ENCODE data around the gene SBK2.
A peak's percentile ranks its signal among the peaks of the same experiment; 100 is the strongest.

The SBK2 gene

DNA sequence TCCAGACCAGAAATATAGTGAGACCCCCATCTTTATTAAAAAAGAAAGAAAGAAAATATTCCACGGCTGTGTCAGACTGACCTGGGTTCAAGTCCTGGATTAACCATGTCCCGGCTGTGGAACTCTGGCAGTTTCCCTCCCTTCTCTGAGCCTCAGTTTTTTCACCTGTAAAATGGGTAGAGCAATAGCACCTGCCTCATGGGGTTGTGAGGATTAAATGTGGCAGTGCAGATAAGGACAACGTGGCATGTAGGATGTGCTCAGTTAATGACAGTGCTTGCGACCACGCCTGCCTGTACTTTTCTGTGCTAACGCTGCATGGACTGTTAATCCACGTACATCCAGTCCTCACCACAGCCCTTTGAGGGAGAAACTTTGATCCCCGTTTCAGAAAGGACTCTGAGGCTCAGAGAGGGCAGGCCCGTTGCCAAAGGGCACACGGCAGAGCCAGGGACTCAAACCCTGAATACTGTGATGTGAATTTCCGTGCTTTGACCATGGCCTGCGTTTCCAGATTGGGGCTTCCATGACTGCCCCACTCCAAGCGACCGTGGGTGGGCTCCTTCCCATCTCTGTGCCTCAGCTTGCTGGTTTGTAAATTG lies 16.1 kb downstream of the SBK2 start:
- Histone ChIP-seq H3K79me2 (ENCODE audit: insufficient read depth, low read length) (no peaks in the 10 kb centered on the region), H3K27ac (ENCODE audit: low read length) (no peak overlapping the region), H2AFZ (ENCODE audit: low read depth, low read length) (no peak overlapping the region), H3K36me3 (ENCODE audit: insufficient read depth, low read length) (no peaks in the 10 kb centered on the region), H3K27me3 (ENCODE audit: insufficient read depth, low read length, poor library complexity) (no peaks in the 10 kb centered on the region), H3K9ac (ENCODE audit: low read depth, low read length) (no peak overlapping the region), H3K4me1 (ENCODE audit: insufficient read depth, low read length) (peaks cover 10% of the 10 kb centered on the region), H3K4me2 (ENCODE audit: insufficient read depth, low read length) (no peak overlapping the region), H3K9me3 (ENCODE audit: insufficient read depth, low read length, severe bottlenecking) (no peaks in the 10 kb centered on the region), H3K4me3 (ENCODE audit: low read depth in 1 of 2, low read length in 2 of 2) (no peak overlapping the region), H4K20me1 (ENCODE audit: insufficient read depth, low read length) (no peaks in the 10 kb centered on the region)
- no peak for TF ChIP-seq EZH2 (IDR thresholded peaks at IDR 0.05; ENCODE audit: borderline replicate concordance, low read depth, low read length, severe bottlenecking)
- TF ChIP-seq, protein P1, sequence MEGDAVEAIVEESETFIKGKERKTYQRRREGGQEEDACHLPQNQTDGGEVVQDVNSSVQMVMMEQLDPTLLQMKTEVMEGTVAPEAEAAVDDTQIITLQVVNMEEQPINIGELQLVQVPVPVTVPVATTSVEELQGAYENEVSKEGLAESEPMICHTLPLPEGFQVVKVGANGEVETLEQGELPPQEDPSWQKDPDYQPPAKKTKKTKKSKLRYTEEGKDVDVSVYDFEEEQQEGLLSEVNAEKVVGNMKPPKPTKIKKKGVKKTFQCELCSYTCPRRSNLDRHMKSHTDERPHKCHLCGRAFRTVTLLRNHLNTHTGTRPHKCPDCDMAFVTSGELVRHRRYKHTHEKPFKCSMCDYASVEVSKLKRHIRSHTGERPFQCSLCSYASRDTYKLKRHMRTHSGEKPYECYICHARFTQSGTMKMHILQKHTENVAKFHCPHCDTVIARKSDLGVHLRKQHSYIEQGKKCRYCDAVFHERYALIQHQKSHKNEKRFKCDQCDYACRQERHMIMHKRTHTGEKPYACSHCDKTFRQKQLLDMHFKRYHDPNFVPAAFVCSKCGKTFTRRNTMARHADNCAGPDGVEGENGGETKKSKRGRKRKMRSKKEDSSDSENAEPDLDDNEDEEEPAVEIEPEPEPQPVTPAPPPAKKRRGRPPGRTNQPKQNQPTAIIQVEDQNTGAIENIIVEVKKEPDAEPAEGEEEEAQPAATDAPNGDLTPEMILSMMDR (IDR thresholded peaks at IDR 0.05; ENCODE audit: borderline replicate concordance, extremely low read depth, low read length, poor library complexity, severe bottlenecking) = no peak
- ATAC-seq (ENCODE audit: insufficient read depth, low read depth) (no peak), DNase-seq (no peak)

DNA sequence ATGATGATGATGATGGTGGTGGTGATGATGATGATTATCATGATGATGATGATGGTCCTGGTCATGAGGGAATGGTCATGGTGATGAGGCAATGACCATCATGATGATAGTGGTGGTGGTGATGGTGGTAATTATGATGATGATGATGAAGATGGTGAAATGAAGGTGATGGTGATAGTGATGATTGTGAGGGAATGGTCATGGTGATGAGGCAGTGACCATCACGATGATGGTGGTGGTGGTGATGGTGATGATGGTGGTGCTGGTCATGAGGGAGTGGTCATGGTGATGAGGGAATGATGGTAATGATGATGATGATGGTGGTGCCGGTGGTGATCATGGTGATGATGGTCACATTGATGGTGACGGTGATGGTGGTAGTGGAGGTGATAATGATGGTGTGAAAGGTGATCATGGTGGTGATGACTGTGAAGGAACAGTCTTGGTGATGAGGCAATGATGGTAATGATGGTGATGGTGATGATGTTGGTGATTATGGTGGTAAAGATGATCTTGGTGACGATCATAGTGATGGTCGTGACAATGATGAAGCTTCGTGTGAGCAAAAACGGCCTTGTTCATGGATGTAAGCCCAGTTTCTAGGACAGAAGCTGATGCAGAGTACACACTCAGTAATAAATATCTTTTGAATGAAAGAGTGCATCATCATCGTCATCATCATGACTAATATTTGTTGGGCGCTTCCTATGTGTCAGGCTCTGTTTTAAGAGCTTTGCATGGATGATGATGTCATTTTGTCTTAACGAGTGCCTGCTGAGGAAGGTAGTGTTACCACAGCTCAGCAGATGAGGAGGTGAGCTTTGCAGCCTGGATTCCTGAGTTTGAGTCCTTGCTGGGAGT lies 17.3 kb downstream of the SBK2 start:
- DNase-seq = no peak

DNA sequence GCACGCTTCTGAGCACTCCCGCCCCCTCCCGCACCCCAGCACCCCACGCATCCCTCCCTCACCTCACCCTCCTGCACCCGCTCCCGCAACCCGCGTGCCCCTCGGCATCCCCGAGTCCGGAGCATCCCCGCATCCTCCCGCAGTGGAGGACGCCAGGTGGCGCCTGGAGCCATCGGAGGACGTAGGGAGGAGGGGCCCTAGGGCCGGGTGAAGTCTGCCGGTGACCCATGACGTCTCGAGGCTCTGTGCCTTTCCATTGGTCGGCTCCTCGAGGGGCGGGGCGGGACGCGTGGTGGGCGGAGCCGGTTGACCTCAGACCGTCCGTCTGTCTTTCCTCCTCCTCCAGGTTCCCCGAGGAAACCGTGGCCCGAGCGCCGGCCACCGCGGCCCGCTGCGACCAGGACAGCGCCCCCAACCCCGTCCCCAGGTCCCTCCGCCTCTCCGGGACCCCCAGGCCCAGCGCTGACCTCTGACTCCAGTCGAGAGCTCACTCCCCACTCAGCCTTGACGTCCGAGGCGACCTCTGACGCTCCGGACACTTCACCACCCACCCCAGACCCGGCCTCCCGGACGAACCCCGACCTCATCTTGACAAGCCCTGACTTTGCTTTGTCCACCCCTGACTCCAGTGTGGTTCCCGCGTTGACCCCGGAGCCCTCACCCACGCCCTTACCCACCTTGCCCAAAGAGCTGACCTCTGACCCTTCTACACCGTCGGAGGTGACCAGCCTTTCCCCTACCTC lies 19.9 kb downstream of the SBK2 start:
- H3K27me3 ChIP-seq (ENCODE audit: insufficient read depth, low read length, poor library complexity) = no peaks in the 10 kb centered on the region
- H3K4me1 ChIP-seq (ENCODE audit: insufficient read depth, low read length) = peaks cover 10% of the 10 kb centered on the region
- no peak overlapping the region for H3K27ac ChIP-seq (ENCODE audit: low read length)
- no peak for TF ChIP-seq EZH2 (IDR thresholded peaks at IDR 0.05; ENCODE audit: borderline replicate concordance, low read depth, low read length, severe bottlenecking)
- TF ChIP-seq, protein P1 (IDR thresholded peaks at IDR 0.05; ENCODE audit: borderline replicate concordance, extremely low read depth, low read length, poor library complexity, severe bottlenecking) = peak; percentile 96
- no peaks in the 10 kb centered on the region for H3K36me3 ChIP-seq (ENCODE audit: insufficient read depth, low read length)
- ATAC-seq (ENCODE audit: insufficient read depth, low read depth) (peak; percentile 100), DNase-seq (peak; percentile 87)
- peak overlapping the region in 1 of 2 experiments; percentile 31; a peak in 1 of 4 replicates for H3K4me3 ChIP-seq (ENCODE audit: low read depth in 1 of 2, low read length in 2 of 2)
- no peaks in the 10 kb centered on the region for H3K79me2 ChIP-seq (ENCODE audit: insufficient read depth, low read length)
- H3K9ac ChIP-seq (ENCODE audit: low read depth, low read length) = peak overlapping the region; percentile 5; the same call in 1 of the 2 replicates
- peak overlapping the region; percentile 50 for H2AFZ ChIP-seq (ENCODE audit: low read depth, low read length)
- H3K4me2 ChIP-seq (ENCODE audit: insufficient read depth, low read length) = peak overlapping the region; percentile 56
- no peaks in the 10 kb centered on the region for H4K20me1 ChIP-seq (ENCODE audit: insufficient read depth, low read length)
- H3K9me3 ChIP-seq (ENCODE audit: insufficient read depth, low read length, severe bottlenecking) = no peaks in the 10 kb centered on the region

More for the DNA sequence above, 17.3 kb downstream of the SBK2 start:
- H3K27me3 ChIP-seq (ENCODE audit: insufficient read depth, low read length, poor library complexity) = no peaks in the 10 kb centered on the region
- H3K9me3 ChIP-seq (ENCODE audit: insufficient read depth, low read length, severe bottlenecking) = no peaks in the 10 kb centered on the region
- no peak overlapping the region for H2AFZ ChIP-seq (ENCODE audit: low read depth, low read length)
- H3K27ac ChIP-seq (ENCODE audit: low read length) = no peak overlapping the region
- no peaks in the 10 kb centered on the region for H3K36me3 ChIP-seq (ENCODE audit: insufficient read depth, low read length)
- no peaks in the 10 kb centered on the region for H3K79me2 ChIP-seq (ENCODE audit: insufficient read depth, low read length)
- no peak for ATAC-seq (ENCODE audit: insufficient read depth, low read depth)
- H3K9ac ChIP-seq (ENCODE audit: low read depth, low read length) = no peak overlapping the region
- H3K4me3 ChIP-seq (ENCODE audit: low read depth in 1 of 2, low read length in 2 of 2) = no peak overlapping the region
- peaks cover 10% of the 10 kb centered on the region for H3K4me1 ChIP-seq (ENCODE audit: insufficient read depth, low read length)
- TF ChIP-seq, protein P1 (IDR thresholded peaks at IDR 0.05; ENCODE audit: borderline replicate concordance, extremely low read depth, low read length, poor library complexity, severe bottlenecking) = no peak
- no peak for TF ChIP-seq EZH2 (IDR thresholded peaks at IDR 0.05; ENCODE audit: borderline replicate concordance, low read depth, low read length, severe bottlenecking)
- H3K4me2 ChIP-seq (ENCODE audit: insufficient read depth, low read length) = no peak overlapping the region
- H4K20me1 ChIP-seq (ENCODE audit: insufficient read depth, low read length) = no peaks in the 10 kb centered on the region
